Stimulated activated CD8-positive, alpha-beta memory T cell treated with anti-CD3 and anti-CD28 coated beads, Interleukin-12 subunit alpha, Interleukin-12 subunit beta, amount 100 ng/mL, for 1 hour (primary cell): ENCODE results near the gene MIEF2.
"Not testable (repeated sequence)": the region's sequence is repeated elsewhere in the genome, so short reads cannot be mapped to it uniquely, and the experiment has no call there.

Source experiments
- DNase-seq: peaks from one replicate; pipeline ENCODE4 v3.0.0-alpha.2; 2020; ENCODE audit warnings: low read depth

MIEF2 gene, protein sequence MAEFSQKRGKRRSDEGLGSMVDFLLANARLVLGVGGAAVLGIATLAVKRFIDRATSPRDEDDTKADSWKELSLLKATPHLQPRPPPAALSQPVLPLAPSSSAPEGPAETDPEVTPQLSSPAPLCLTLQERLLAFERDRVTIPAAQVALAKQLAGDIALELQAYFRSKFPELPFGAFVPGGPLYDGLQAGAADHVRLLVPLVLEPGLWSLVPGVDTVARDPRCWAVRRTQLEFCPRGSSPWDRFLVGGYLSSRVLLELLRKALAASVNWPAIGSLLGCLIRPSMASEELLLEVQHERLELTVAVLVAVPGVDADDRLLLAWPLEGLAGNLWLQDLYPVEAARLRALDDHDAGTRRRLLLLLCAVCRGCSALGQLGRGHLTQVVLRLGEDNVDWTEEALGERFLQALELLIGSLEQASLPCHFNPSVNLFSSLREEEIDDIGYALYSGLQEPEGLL

GRCh38 chr17:18260332-18261145, at the start of gene MIEF2:
Gene MIEF2, plus strand, starts transcription at chr17:18260662. Its CDS starts 2,059 bp downstream, at chr17:18262721.
- DNase-seq: peak; percentile 87

DNA sequence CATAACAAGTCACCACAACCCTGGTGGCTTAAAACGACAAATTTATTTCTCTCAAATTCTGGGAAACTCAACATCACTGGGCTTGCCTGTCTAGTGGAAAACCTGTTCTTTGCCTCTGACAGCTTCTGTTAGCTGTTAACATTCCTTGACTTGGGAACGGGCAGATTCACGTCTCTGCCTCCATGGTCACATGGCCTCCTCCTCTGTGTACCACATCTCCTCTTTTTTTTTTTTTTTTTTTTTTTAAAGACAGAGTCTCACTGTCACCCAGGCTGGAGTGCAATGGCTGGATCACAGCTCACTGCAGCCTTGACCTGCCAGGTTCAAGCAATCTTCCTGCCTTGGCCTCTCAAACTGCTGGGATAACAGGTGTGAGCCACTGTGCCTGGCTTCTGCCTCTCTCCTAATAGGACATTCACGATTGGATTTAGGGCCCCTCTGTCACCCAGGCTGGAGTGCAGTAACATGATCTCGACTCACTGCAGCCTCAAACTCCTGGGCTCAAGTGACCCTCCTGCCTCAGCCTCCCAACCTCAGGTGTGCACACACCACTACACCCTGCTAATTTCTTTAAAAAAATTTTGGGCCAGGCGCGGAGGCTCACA, 46.7 kb upstream of the MIEF2 start:
- no peak for DNase-seq

- DNase-seq: not testable (repeated sequence)
Observed at GRCh38 chr17:18216906-18217305, 43.6 kb upstream of the MIEF2 start.

DNA sequence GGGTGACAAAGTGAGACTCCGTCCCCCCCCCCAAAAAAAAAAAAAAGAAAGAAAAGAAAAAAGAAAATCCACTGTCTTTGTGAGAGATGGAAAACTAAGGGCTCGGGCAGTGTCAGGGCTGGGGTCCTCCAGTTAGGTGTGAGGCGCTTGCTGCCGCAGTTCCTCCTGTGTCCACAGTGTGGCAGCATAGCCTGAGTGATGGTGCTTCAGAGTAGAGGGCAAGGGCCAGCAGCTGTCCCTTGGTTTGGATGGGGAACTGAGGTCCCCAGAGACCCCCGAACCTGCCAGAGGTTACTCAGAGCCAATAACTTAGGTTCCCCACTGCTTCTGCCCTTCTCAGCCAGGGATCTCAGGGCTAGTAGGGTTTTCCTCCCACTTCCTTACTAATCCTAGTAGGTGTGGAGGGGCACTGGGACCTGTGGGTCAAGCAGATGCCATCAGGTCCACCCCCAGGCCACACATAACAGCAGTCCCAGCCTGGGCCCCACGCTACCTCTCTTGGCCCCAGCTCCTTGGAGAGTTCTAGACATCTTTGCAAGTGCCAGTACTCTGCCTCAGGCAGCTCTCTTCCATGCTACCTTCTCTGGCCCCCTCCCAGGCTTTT, 42.9 kb upstream of the MIEF2 start:
- DNase-seq: peak; percentile 54

GRCh38 chr17:18218756-18219415, 41.6 kb upstream of the MIEF2 start:
- no peak for DNase-seq

DNA sequence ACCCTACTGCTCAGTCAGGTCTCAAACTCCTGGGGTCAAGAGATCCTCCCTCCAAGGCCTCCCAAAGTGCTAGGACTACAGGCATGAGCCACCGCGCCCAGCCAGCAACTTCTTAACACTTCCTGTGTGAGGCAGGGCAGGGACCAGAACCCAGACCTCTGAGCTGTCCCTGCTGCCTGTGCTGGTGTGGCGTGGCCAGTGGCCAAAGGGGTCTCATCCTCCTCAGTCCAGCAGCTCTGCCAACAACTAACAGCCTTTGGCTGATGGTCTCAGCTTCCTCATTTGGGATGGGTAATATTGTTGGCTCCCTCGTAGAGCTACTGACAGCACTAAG, 36.4 kb upstream of the MIEF2 start:
- no peak for DNase-seq

- no peak for DNase-seq
Observed at GRCh38 chr17:18224387-18225120, 35.9 kb upstream of the MIEF2 start.

- peak; percentile 91 for DNase-seq
Observed at GRCh38 chr17:18225121-18225641, 35.3 kb upstream of the MIEF2 start, which contains the start of gene LLGL1. Gene LLGL1, plus strand, starts transcription at chr17:18225635. Its CDS starts 48 bp downstream, at chr17:18225683.

DNA sequence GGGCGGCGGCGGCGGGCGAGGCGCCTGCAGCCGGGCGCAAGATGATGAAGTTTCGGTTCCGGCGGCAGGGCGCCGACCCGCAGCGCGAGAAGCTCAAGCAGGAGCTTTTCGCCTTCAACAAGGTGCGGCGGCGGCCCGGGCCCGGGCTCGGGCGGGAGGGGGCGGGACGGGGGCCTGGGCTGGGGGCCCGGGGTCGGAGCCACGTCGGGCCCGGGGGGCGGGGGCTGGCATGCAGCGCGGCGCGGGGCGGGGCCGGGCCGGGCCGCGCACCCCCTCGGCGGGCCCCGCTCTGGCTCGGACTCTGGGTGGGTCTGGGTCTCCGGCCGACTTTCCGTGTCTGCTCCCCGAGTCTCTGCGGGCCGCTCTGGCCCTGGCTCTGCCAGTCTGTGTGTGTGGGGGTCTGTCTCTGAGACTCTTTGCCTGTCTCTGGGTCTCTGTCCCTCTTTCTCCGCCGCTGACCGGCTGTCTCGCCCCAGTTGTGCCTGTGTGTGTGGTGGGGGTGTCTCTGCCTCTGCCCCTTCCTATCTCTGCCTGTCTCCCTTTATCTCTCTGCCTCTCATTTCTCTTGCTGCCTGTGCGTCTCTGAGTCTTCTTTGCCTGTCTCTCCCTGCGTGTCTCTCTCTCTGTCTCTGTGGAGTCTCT, 34.7 kb upstream of the MIEF2 start:
- no peak for DNase-seq

DNA sequence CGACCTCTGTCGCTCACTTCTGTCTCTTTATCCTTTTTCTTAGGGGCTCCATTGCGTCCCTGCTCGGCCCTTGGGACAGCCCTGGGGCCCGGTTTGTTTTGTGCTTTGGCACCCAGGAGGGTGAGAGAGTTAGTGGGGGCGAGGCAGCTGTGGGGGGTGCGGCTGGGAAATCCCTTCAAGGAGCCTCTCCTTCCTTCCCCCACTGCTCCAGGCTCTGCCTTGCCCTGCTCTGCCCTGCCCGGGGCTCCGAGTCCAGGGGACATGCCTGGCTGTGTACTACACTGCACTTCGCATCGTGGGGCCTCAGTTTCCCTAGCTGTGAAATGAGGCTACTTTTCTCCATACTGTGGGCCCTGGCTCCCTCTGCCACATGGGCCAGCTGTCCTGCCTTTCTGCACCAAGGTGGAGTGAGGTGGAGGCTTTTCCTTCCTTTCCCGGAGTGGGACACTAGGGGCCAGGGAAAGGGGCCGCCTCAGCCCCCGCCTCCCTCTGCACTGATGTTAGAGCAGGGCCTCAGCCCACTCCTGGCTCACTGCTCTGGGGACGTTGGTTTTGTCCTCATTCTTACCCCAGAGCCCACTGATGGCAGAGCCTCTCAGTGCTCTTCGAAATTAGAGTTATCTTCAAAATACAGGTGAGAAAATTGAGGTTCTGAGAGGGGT, 34.0 kb upstream of the MIEF2 start:
- DNase-seq: no peak

- no peak for DNase-seq
Observed at GRCh38 chr17:18227635-18228034, 32.8 kb upstream of the MIEF2 start.

- no peak for DNase-seq
Observed at GRCh38 chr17:18228176-18228682, 32.2 kb upstream of the MIEF2 start.

DNA sequence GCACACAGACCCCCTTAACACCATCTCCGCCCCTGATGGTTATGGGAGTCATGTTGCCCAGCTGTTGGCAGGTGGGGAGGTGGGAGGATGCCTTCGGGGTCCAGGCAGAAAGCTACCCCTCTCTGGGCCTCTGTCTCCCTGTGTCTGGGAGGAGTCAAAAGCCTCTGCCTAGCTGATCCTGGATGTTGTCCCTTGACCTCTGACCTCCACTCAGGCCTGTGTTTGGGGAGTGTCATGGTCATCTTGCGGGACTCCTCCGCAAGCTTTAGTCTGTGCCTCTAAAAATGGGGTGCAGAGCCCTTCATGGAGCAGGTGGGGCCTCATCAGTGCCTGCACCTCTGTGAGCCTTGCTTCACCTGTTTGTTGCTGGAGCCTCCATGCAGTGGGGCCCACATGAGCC, 31.2 kb upstream of the MIEF2 start:
- no peak for DNase-seq

- DNase-seq: no peak
Observed at GRCh38 chr17:18229771-18230170, 30.7 kb upstream of the MIEF2 start.

DNA sequence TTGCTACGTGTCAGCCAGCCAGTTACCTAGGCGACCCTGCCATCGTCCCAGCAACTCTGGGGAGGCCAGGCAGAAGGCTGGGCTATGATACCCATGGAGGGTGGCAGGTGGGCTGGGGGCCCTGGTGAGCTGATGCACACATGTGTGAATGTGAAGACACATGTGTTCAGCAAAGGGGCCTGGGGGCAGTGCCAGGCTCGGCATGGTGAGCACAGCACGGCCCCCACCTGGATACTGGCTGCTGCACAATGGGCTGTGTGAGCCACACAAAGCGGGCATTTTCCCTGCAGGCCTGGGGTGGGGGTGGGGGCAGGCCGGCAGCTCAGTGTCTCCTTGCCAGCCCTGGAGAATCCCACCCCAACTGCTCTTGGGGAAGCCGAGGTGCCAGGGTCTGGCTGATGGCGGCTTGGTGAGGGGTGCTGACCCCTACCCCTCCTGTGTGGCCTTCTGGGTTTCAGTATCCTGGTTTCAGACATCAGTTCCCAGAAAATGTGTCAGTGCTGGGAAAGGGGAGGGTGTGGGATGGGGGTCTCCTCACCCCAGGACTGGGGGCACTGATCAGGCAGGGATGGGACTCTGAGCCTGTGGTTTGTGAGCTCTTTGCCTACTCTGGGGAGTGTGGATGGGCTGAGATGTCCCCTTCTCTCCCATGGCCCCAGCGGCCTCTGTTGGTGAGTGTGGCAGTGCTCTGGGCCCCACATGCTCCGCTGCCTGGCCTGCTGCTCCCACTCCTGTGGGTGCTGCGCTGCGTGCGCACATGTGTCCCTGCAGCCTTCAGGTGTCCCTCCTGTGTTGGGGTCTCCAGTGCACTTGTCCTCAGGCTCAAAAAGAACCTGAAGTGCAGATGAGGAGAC, 29.9 kb upstream of the MIEF2 start:
- DNase-seq: no peak

- DNase-seq: no peak
Observed at GRCh38 chr17:18231164-18231563, 29.3 kb upstream of the MIEF2 start.

DNA sequence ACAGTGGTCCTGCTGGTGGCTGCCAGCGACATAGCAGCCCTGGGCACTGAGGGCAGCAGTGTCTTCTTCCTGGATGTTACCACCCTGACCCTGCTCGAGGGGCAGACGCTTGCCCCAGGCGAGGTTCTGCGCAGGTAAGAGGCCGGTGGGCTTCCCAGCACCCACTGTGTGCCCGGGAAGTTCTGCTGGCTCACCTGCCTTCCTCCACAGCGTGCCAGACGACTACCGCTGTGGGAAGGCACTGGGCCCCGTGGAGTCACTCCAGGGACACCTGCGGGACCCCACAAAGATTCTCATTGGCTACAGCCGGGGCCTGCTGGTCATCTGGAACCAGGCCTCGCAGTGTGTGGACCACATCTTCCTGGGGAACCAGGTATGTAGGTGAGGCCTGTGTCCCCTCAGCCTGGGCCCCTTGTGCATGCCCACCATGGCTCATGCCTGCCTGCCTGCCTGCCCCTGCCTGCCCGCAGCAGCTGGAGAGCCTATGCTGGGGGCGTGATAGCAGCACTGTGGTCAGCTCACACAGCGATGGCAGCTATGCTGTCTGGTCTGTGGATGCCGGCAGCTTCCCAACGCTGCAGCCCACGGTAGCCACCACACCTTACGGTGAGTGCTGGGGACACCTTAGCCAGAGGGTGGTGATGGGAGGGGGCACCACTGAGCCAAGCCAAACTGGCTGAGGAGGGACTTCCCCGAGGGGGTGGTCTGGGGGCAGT, 26.5 kb upstream of the MIEF2 start:
- no peak for DNase-seq

GRCh38 chr17:18234853-18235380, 25.5 kb upstream of the MIEF2 start:
- no peak for DNase-seq
